Effector CD8-positive, alpha-beta T cell (primary cell): ENCODE measurements around the gene CALHM3.
"Not testable (repeated sequence)": the region's sequence is repeated elsewhere in the genome, so short reads cannot be mapped to it uniquely, and the experiment has no call there.

ENCODE experiments used
- DNase-seq: peaks from one replicate; lab custom pipeline; 2025; lab: John Stamatoyannopoulos, UW

Gene CALHM3

GRCh38 chr10:103502849-103503660, 24.0 kb upstream of the CALHM3 start:
- DNase-seq, result no peak

GRCh38 chr10:103501186-103501585, 22.1 kb upstream of the CALHM3 start:
- no peak for DNase-seq

DNA sequence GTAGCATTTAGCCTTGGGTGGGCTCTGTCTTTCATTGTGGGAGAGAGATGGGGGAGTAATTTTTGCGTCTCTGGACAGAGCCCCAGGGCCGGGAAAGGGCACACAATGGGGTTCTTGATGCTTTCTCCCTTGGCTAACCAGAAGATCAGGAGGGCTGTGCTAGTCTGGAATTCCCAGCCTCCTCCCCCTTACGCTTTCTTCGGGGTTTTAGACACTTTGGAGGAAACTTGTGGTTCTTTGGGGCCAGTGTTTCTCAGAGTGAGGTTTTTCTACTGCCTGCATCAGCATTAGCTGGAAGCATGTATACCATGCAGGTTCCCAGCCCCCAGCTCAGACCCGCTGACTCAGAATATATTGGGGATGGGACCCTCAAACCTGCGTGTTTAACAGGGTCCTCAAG, 21.4 kb upstream of the CALHM3 start:
- DNase-seq, result no peak

GRCh38 chr10:103499881-103500280, 20.8 kb upstream of the CALHM3 start:
- DNase-seq, result no peak

DNA sequence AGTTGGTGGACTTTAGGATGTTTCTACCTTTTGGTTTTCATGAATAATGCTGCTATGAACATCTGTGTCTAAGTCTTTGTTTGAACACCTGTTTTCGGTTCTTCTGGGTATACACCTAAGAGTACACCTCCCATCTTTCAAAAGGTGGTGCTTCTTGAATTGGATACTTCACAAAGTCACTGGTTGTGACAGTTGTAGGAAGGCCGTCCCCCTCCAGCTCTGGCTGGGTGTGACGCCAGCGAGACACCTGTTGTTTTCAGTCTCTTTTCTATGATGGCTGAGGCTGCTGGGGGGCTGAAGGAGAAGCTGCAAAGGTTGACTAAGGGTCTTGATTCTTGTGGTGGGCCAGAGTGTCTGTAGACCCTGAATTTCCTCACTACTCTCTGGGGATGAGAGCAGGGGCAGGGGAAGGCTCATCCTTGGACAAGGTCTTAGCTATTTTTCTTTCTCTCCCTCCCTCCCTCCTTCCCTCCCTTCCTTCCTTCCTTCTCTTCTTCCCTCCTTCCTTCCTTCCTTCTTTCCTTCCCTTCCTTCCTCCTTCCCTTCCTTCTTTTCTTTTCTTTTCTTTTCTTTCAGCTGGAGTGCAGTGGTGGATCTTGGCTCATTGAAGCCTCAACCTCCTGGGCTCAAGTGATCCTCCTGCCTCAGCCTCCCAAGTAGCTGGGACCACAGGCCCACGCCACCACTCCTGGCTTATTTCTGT, 20.0 kb upstream of the CALHM3 start:
- DNase-seq, result no peak

DNA sequence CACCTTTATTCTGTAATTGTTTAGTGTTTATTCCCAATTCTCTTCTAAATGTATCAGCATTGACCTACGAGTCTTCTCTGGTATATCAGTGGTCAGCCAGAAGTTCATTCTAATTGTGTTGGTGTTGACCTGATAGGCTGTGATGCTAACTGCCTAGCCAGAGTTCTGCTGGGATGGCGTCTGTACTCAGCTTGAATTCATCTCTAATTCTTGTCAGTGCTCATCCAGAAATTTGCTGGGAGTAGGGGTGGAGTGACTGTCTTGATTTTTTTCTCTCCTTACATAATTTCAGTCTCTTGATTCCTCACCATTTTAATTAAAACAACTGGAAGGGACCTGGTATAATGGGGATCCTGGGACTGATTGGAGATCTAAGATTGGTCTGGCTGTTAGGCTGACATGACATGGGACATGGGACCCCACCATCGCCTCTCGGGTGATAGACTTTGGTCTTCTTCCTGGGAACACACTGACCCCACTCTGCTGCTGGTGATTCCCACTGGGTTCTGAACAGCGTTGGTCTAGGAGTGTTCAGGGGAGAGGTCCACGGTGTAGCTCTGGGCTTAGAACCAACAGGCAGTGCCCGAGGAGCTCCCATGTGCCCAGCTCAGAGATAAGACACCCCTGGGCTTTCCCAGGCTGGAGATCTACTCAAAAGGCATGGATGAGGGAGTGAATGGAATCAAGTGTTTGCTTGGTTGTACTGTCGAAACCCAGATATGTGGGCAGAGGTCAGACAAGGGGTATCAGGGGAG, 18.3 kb upstream of the CALHM3 start:
- no peak for DNase-seq

GRCh38 chr10:103495321-103495720, 16.3 kb upstream of the CALHM3 start:
- DNase-seq, result no peak

DNA sequence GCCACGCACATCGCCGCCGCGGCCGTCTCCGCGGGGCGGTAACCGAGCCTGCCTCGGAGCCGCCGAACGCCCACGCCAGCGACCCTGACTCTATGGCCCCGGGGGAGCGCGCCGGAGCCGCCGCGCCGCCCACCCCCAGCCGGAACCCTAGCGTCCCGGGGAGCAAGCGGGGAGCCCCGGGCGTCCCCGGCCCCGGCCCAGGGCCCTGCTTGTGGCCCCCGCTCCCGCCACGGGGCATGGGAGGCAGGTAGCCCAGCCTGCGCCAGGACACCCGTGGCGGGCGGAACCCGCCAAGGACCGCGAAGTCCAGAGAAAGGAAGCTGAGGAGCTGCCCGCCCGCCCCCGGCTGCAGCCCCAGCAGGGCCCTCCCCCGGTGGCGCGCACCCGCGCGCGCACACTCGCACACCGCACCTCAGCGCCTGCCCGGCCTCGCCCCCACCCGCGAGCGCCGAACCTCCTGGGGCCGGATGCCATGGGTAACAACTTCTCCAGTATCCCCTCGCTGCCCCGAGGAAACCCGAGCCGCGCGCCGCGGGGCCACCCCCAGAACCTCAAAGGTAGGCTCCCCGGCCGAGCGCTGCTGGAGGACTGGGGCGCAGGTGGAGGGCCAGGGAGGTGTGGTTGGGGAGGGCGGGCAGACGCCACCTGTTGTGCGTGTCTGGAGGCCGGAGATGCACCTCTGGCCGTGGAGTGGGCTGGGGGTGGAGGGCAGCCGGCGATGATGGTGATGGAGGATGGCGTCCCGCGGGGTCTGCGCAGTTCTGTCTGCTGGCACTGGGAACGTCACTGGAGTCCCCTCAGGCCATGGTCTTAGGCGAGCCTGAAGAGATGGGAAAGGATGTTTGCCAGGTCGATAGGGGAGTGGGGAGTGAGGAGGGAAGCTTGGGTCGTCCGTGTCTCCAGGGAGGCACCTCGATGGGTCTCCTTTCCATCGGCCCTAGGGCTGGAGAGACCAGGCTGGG, 15.2 kb upstream of the CALHM3 start:
- DNase-seq, result no peak

- no peak for DNase-seq
These were observed 14.4 kb upstream of the CALHM3 start, which contains the start of gene NEURL1 for GRCh38 chr10:103493362-103493915. Gene NEURL1, plus strand, starts transcription at chr10:103493705. Its CDS starts 683 bp downstream, at chr10:103494388.

GRCh38 chr10:103492655-103493261, 13.7 kb upstream of the CALHM3 start:
- DNase-seq, result no peak

DNA sequence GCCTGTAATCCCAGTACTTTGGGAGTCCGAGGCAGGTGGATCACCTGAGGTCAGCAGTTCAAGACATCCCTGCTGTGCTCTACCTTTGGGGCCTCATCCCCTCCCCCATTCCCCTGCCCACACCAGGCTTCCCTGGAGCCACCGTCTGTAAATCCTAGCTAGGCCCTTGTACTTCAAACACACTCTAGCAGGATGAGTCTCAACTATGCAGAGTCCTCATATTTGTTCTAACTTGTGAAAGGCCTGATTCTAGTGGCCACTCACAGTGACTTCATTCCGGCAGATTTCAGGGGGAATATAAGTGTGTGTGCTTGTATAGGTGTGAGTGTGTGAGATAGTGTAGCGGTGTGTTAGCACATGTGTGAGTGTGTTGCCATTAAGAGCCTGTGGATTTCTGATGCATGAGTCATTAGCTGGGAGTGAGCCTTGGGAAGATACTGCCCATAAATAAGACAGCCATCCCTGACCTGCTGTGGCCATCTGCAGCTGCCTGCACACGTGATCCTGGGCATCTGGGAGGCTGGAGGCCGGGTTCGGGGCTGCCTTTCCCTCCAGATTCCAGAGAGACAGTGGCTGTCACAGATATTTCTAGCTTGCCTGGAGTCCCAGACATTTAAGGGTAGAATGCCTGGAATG, 12.8 kb upstream of the CALHM3 start:
- no peak for DNase-seq

DNA sequence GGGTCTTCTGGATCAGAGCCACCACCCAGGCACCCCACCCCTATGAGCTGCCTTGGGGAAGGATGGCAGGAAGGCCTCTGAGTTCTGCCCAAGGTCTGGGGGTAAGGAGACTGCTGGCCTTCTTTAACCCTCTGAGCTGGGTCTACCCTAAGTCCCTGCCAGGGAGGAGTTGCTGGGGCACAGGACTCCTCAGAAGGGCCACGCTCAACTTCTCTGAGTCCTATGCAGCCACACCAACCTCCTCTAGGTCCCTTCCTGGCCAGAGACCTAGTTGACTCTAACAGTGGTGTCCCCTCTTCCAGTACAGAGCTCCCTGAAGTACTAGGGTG, 11.9 kb upstream of the CALHM3 start:
- no peak for DNase-seq

GRCh38 chr10:103487410-103487708, 8.3 kb upstream of the CALHM3 start:
- DNase-seq, result no peak

DNA sequence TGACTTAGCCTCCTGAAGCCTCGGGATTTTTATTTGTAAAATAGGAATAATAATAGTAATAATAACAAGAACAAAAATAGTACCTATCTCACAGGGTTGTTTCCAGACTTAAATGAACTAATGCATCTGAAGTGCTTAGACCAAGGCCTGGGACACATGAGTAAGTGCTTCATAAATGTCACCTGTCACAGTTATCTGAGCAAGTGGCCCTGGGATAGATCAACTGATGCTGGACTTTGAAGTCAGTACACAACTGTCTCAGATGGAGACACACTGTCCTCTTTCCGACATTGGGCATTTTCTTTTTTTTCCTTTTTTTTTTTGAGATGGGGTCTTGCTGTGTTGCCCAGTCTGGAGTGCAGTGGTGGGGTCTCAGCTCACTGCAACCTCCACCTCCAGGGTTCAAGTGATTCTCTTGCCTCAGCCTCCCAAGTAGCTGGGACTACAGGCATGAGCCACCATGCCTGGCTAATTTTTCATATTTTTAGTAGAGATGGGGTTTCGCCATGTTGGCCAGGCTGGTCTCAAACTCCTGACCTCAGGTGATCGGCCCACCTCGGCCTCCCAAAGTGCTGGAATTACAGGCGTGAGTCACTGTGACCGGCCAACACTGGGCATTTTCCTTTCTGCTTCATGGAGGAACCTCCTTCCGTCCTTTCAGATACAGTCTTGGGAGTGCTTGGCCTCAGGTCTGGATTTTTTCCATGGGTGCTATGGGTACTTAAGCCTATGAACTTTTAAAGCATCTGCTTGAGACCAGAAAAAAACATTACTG, 7.8 kb upstream of the CALHM3 start:
- DNase-seq, result not testable (repeated sequence)

GRCh38 chr10:103481974-103482531, 3.0 kb upstream of the CALHM3 start:
- DNase-seq, result no peak

- DNase-seq, result no peak
These were observed 1.5 kb upstream of the CALHM3 start for GRCh38 chr10:103480521-103480920.

DNA sequence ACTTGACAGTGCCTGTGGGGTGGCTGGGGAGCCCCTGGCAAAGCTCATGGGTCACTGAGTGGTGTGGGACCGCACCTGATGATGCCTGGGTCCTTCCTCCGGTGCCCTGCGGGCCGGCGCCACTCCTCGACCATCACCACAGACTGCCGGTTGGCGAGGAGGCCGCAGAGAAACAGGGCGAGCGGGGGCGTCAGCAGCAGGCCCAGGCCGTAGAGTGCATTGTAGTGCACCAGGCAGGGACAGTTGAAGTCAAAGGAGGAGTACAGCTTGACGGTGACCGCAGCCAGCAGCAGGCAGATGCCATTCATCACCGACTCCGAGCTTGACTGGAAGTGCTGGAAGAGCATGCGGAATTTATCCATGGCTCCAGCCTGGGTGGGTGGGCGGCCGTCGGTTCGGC, 369 bp downstream of the CALHM3 start:
- DNase-seq, result no peak

DNA sequence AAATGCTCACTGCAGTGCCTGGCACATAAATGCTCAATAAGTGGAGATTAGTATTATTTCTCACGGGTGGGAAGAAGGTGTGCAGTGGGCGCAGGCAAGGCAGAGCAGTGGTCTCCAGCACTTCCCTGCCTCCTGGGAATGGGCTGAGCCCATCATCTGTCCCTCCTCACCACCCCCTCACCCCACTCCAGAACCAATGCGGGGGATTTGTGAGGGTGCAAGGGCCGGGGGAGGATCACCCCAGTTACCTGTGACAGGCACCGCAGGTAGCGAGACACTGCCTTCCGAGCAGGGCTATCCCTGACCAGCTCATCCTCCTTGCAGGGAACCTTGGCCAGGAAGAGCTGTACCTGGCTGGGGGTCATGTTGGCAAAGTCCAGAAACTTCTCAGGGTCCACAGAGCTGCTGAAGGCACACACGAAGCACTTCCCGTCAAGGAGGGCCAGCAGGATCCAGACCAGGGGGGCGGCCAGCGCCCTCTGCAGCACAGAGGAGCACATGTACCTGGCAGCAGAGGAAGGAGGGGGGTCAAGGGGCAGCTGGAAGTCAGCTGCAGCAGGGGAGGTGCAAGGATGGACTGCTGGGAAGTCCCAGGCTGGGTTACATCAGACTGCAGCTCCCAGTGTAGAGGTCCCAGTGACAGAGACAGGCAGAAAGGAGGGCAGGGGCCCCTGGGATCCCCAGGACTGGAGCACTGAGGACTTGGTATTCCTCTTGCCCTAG, 2.8 kb downstream of the CALHM3 start:
- DNase-seq, result no peak

DNA sequence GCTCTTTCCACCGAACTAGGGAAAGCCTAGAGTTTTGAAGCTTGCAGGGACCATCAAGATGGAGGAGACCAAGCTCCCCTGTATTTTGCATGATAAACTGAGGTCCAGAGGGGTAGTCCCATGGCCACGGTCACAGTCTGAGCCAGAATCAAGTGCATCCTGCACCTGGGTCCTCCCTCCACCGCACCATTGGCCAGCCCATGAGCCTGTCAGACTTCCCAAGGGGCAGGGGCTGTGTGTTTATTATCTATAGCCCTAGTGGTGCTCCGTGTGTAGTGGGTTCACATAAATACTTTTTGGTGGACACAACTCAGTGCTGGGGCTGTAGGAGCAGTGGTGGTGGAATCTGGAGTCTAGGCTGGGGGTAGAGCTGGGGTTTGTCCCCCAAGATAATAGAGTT, 3.6 kb downstream of the CALHM3 start:
- no peak for DNase-seq
